GM18511 (cell line): ENCODE measurements around the gene NFIB.
A peak's percentile ranks its signal among the peaks of the same experiment; 100 is the strongest.

ENCODE experiments used
- ATAC-seq: cut with Tn5 transposase; IDR thresholded peaks from one replicate; pipeline ENCODE4 v1.9.1; 2021; ENCODE audit warnings: mild to moderate bottlenecking, moderate library complexity; ENCODE audit not compliant: unreplicated experiment

Gene NFIB

DNA sequence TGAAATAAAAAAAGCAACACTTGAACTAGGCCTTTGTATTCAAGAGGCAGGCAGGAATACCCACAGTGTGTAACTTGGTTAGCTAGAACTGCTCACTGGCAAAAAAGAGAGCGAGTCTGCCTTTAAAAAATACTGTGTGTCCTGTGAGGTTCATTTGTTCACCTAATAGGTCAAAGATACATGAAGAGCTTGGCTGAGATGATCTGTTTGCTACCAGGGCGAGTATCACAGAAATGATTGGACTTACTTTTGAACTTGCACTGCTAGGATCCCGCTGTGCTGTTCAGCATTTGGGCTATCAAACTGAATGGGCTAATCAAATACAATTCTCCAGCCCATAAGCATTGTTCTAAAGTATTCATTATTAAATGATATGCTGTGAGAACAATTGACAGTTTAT, 229.1 kb downstream of the NFIB start:
- no peak for ATAC-seq

DNA sequence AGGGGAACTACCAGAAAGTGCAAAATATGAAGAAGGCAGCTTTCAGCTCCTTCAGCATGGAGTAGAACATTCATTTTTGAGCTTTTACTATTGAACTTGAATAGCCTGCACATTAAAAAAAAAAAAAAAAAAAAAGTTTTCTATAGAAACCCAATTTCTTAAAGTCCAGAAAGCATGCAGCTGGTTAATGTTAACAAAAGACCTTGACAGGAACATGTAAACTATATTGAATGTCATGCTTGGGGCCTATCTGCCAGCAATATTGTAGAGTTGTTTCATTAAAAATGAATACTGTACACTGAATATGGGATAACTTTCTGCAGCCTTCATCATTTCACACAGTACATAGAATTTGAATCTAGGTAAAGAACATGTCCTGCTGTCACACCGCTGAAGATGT, 230.6 kb downstream of the NFIB start:
- ATAC-seq: no peak

- ATAC-seq: no peak
Observed at GRCh38 chr9:14082732-14083131, 231.2 kb downstream of the NFIB start.

- ATAC-seq: no peak
Observed at GRCh38 chr9:14081745-14082144, 232.2 kb downstream of the NFIB start.

DNA sequence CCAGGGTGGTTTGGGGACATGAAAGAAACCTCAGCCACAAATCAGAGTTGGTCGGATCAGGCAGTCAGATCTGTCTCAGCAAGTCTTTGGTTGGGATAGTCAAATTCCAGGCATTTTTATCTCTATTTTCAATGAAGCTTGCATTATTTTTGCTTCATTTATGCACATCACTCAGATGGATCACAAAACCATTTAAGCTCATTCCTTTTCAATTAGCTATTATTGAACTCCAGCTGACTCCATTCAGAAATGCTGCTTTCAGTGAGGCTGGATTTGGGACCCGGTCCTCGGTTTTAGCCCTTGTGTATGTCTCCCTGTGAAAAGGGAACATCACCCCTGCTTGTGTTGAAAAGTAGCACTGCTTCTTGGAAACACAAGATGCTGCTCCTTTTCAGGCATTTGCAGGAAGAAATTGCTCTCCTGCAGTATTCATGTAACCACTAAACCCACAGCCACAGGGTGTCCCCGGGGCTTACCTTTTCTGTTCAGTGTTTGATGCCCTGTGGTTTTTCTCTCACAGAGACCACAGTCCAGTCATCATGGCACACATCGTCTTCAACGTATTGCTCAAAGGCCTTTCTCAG, 232.9 kb downstream of the NFIB start:
- peak; percentile 70 for ATAC-seq

DNA sequence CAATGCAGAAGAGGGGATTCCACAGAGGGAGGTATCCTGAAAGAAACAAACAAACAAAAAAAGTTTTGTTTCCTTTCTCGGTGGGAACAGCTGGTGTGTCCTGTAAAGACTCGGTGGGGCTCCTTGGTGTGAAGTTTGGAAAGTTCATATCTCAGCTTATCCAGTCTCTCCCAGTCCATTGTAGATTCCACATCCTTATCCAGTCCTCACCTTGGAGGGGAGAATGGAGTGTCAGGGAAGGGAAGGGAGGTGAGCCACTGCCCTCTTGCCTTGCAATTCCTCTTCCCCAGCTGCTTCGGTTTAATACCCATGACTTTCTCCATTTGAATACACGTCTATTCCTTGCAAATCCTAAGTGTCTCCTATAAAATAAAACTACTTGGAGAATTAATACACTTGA, 234.5 kb downstream of the NFIB start:
- no peak for ATAC-seq

GRCh38 chr9:14077672-14078071, 236.3 kb downstream of the NFIB start:
- no peak for ATAC-seq

DNA sequence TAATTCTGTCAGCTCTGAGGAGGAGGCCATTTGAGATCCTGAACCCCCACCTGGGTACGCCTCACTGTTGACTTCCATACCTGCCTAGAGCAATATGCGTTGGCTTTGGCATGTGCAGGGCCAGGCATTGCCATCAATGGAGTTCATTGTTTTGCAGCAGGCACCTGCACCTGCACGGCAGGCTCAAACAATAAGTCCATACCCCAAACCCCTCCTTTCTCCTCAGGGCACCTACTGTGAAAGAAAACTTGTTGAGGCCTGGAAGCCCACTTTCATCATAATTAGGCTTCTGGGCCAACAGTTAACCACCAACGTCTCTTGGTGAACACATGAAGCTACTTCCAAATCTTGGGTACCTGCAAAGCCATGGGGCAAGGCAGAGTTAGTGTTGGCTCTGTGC, 238.7 kb downstream of the NFIB start:
- ATAC-seq: no peak

- no peak for ATAC-seq
Observed at GRCh38 chr9:14072850-14073249, 241.1 kb downstream of the NFIB start.

GRCh38 chr9:14071484-14071883, 242.5 kb downstream of the NFIB start:
- no peak for ATAC-seq

DNA sequence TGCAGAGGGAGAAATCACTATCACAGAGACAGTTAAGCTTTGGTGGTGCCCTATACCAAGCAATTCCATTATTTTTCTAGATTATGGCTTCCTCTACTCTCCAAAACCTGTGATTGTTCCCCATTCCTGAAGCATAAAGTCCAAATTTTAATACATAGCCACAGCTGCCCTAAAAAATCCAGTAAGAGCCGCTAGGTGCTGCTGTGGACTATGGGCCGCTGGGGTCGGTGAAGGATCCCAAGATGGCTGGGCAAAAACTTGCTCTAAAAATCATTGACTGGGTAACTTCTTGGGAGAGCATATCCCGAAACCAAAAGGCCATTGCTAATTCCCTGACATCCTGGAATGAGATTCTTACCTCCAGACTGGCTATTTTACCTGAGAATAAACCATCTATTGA, 245.3 kb downstream of the NFIB start:
- ATAC-seq: no peak

- ATAC-seq: no peak
Observed at GRCh38 chr9:14066831-14067230, 247.1 kb downstream of the NFIB start.

GRCh38 chr9:14066032-14066431, 247.9 kb downstream of the NFIB start:
- no peak for ATAC-seq

- no peak for ATAC-seq
Observed at GRCh38 chr9:14064940-14065339, 249.0 kb downstream of the NFIB start.

DNA sequence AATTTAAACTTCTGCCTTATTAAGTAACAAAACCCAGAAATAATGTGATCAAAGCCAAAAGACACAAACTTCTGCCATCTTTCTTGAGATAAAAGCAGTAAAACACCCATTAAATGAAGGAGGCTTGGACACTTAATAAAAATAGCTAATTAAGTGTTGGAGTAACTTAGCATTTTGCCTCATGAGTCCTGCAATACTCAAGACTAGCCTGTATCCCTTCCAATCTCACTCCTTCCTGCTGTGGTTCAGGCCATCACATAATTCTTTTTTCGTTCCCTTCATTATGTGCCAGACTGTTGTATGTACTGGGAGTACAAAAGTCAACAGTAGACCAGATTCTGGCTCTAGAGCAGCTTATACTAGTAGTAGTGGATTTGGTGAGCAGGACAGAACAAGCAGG, 250.2 kb downstream of the NFIB start:
- no peak for ATAC-seq

DNA sequence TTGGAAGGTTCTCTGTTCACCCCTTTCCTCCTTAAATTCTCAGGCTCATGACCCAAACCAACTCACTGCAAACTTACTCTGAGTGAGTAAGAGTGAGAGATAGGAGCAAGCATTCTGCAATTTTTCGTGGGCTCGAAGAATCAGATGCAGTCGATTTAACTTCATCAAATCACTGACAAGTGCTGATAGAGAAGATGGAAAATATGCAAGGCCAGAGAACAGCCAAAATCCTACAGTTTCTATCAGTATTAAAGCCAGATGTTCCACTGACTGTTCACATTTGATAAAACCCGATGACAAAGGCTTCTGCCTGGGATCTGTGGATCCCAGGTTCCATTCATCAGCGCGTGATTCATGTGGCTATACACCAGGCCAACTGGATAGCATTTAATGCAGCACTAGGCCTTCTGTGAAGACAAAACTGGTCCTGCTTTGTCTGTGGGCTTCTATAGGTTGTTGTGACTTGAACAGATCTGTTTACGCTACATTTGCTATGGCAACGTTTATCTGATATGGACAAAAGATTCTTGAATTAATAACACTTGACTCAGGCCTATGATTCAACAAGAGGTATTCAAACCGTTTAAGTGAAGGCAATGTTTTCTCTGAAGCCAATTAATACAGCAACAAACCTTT, 251.2 kb downstream of the NFIB start:
- ATAC-seq: no peak

- no peak for ATAC-seq
Observed at GRCh38 chr9:14061936-14062585, 251.9 kb downstream of the NFIB start.

DNA sequence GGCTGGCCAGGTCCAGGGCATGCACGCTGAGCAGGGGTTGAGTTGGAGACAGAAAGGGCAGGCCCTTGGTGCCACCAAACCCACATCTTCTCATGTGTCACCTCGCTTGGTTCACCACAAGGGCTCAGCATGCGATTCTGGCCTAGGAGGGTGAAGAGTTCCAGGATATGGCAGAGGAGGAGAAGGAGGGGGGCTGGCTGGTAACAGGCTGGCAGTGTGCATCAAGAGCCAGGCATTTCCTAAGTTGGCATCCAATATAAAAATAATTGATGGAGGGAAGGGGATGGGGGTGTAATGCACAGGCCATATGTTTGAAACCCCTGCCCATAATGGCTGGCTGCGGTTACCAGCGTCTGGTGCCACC, 255.6 kb downstream of the NFIB start:
- no peak for ATAC-seq

DNA sequence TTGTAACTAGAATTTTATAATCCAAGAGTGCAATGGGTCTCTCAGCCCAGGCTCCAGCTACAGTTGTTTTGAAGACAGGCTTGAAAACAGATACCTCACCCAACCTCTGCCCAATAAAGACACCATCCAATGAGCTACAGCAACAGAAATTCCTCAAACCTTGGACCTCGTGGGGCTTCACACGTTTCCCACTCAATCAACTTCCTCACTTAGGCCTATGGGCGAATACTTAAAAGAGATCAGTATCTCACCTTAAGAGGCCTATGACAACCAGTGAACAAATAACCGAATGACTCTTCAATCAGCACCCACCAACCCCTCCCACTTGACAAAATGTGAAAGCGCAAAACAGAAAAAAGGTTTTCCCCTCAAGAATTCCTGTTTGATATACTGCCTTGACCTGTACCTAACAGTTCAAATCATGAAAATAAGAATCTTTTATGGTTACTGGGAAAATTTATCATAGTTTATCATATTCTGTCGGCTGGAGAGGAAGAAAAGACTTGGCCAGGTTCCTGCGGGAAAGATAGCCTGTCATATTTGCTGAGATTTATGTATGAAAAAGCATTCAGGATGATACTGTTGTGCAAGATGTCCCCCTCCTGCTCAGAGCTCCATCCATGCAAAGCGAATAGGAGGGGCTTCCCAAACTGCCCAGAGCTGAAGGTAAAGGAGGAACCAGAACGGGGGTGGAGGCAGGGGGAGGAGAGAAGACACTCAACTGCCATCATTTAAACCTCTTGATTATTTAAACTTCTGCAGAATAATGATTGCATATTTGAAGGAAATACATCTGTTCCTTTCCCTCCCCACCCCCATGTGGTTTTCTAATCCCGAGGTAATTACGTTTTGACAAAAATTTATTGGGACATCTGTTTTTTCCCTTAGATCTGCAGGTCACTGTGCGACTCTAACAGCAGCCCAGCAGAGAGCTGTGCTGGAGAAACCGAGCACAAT, 256.3 kb downstream of the NFIB start:
- no peak for ATAC-seq

DNA sequence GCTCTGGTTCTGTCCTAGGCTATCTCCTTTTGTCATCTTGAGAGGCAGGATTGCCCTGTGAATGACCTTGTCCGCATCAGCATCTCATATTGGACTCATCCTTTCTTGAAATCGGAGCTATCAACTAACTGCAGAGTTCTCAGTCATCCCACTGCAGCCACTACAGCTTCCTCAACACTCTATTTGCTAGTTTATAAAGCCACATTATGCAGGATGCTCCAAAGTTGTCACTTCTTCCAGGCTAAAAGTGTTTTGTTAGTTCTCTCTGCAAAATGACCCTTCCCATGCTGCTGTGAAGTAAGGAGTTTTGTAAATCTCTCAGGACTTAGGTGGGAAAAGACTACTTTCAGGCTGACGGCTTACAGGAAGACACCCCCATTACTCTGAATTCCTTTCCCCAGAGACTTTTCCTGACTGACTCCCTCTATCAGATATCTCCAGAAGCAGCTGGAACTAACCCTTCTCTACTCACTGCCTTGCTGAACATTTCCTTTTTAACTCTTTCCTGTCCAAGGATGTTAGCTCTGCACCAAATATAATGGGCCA, 257.6 kb downstream of the NFIB start:
- ATAC-seq: no peak

GRCh38 chr9:14054096-14054495, 259.8 kb downstream of the NFIB start:
- no peak for ATAC-seq
